Measurements from ENCODE around the gene TMEM219. TPM values are rescaled to one million over a fixed set of nuclear protein-coding genes. Genes with fewer than 3 reads are reported as not detected.

The TMEM219 gene
- total and polyA plus RNA-seq, 9 of the 15 experiments (the other 6 are each of a cell fraction or from before 2014, with no cell fraction given) = 35.3 to 62.8 (median 55.5) TPM

DNA sequence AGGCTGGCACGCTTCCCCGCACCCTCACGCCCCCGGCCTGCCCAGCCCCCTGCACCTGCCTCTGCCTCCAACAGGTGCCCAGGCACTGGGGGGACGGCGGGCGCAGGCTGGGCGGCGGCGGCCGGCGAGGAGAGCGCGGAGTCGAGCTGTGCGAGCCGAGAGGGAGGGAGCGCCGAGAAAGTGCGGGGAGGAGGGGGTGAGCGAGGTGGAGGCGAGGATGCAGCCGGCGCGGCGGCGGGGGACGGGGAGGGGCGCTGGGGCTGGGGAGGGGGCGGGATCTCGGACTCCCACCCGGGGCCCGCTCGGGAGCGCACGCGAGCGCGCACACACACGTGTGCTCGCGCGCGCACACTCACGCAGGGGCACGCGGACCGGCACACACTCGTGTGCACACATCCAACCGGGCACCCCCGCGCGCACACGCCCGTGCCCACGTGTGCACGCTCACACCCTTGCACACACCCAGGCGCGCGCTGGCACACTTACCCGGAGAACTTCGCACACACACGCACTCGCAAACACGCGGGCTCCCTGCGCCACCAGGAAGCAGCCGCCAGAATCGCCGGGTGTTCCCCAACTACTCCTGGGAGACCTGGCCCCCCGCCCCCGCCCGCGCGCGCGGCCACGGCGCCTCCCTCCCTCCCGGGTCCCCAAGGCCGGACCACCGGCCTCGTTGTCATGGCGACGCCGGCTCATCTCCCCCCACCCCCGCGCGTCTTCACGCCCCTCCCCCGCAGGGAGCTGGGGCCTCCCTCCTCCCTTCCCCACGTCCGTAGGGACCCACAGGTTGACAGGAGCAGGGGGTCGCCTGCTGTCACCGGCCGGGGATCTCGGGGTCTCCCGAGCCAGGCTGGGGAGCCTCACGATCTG is 49.2 kb downstream of the TMEM219 start, which contains the start of gene DOC2A:
Gene DOC2A, minus strand, starts transcription at position 184 of the 870 bp plus-strand sequence. CDS start 805 bp downstream, outside the sequence.
- H3K9ac ChIP-seq (ENCODE audit: insufficient read depth in 1 of 2, low read depth in 2 of 2, low read length in 2 of 2) = peak within 1 kb of the TSS in 1 of 2 experiments; percentile 82; a peak in 2 of 4 replicates
- TF ChIP-seq, protein P1, sequence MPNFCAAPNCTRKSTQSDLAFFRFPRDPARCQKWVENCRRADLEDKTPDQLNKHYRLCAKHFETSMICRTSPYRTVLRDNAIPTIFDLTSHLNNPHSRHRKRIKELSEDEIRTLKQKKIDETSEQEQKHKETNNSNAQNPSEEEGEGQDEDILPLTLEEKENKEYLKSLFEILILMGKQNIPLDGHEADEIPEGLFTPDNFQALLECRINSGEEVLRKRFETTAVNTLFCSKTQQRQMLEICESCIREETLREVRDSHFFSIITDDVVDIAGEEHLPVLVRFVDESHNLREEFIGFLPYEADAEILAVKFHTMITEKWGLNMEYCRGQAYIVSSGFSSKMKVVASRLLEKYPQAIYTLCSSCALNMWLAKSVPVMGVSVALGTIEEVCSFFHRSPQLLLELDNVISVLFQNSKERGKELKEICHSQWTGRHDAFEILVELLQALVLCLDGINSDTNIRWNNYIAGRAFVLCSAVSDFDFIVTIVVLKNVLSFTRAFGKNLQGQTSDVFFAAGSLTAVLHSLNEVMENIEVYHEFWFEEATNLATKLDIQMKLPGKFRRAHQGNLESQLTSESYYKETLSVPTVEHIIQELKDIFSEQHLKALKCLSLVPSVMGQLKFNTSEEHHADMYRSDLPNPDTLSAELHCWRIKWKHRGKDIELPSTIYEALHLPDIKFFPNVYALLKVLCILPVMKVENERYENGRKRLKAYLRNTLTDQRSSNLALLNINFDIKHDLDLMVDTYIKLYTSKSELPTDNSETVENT (CRISPR knock-in tag; IDR thresholded peaks at IDR 0.05) = no peak
- no peak for TF ChIP-seq NFE2 (IDR thresholded peaks at IDR 0.05; ENCODE audit: low read depth)
- TF ChIP-seq, protein P2, sequence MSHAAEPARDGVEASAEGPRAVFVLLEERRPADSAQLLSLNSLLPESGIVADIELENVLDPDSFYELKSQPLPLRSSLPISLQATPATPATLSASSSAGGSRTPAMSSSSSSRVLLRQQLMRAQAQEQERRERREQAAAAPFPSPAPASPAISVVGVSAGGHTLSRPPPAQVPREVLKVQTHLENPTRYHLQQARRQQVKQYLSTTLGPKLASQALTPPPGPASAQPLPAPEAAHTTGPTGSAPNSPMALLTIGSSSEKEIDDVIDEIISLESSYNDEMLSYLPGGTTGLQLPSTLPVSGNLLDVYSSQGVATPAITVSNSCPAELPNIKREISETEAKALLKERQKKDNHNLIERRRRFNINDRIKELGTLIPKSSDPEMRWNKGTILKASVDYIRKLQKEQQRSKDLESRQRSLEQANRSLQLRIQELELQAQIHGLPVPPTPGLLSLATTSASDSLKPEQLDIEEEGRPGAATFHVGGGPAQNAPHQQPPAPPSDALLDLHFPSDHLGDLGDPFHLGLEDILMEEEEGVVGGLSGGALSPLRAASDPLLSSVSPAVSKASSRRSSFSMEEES (CRISPR knock-in tag; IDR thresholded peaks at IDR 0.05) = no peak
- no peak for TF ChIP-seq POLR3G (IDR thresholded peaks at IDR 0.05; ENCODE audit: extremely low read depth, insufficient read length, insufficient replicate concordance)
- no peak for TF ChIP-seq POLR2AphosphoS2 (IDR thresholded peaks at IDR 0.05; ENCODE audit: low read length)
- TF ChIP-seq TCF7L2 (IDR thresholded peaks at IDR 0.05; ENCODE audit: low read depth, low read length) = no peak
- TF ChIP-seq, protein P3, sequence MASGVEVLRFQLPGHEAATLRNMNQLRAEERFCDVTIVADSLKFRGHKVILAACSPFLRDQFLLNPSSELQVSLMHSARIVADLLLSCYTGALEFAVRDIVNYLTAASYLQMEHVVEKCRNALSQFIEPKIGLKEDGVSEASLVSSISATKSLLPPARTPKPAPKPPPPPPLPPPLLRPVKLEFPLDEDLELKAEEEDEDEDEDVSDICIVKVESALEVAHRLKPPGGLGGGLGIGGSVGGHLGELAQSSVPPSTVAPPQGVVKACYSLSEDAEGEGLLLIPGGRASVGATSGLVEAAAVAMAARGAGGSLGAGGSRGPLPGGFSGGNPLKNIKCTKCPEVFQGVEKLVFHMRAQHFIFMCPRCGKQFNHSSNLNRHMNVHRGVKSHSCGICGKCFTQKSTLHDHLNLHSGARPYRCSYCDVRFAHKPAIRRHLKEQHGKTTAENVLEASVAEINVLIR (CRISPR knock-in tag; IDR thresholded peaks at IDR 0.05) = no peak
- TF ChIP-seq, protein P4, sequence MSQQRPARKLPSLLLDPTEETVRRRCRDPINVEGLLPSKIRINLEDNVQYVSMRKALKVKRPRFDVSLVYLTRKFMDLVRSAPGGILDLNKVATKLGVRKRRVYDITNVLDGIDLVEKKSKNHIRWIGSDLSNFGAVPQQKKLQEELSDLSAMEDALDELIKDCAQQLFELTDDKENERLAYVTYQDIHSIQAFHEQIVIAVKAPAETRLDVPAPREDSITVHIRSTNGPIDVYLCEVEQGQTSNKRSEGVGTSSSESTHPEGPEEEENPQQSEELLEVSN (IDR thresholded peaks at IDR 0.05; ENCODE audit: borderline replicate concordance in 1 of 2, extremely low read depth in 1 of 2, insufficient read depth in 1 of 2, insufficient read length in 1 of 2, low read depth in 1 of 2, low read length in 1 of 2, poor library complexity in 1 of 2, severe bottlenecking in 1 of 2) = peak; percentile 49 to 63
- TF ChIP-seq, protein P5, sequence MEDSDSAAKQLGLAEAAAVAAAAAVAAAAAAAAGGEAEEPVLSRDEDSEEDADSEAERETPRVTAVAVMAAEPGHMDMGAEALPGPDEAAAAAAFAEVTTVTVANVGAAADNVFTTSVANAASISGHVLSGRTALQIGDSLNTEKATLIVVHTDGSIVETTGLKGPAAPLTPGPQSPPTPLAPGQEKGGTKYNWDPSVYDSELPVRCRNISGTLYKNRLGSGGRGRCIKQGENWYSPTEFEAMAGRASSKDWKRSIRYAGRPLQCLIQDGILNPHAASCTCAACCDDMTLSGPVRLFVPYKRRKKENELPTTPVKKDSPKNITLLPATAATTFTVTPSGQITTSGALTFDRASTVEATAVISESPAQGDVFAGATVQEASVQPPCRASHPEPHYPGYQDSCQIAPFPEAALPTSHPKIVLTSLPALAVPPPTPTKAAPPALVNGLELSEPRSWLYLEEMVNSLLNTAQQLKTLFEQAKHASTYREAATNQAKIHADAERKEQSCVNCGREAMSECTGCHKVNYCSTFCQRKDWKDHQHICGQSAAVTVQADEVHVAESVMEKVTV (CRISPR knock-in tag; IDR thresholded peaks at IDR 0.05) = no peak
- TF ChIP-seq EGR1 (conservative IDR thresholded peaks at IDR 0.05) = 0 out of 2 replicates have a peak, but pooled peaks have one; percentile 5

More for the DNA sequence above, 49.2 kb downstream of the TMEM219 start, which contains the start of gene DOC2A:
- Histone ChIP-seq H3K4me3 (peak within 1 kb of the TSS; percentile 27), H3K27me3 (ENCODE audit: control insufficient read depth in 2 of 2, insufficient read depth in 2 of 2, low read length in 2 of 2) (peaks cover 0 to 9% of the 10 kb centered on the region in 2 experiments; a peak in 3 of 5 replicates), H4K20me1 (replicated peaks; ENCODE audit: control insufficient read depth, insufficient read depth, low read length) (no peaks in the 10 kb centered on the region; the same call in 1 of the 2 replicates), H3K9me3 (replicated peaks; ENCODE audit: control insufficient read depth, insufficient read depth, low read depth, low read length) (no peaks in the 10 kb centered on the region), H2AFZ (ENCODE audit: low read depth, low read length) (peak within 1 kb of the TSS; percentile 51; the same call in 1 of the 2 replicates), H3K9me1 (ENCODE audit: control insufficient read depth, insufficient read depth, low read length) (no peaks in the 10 kb centered on the region), H3K27ac (ENCODE audit: extremely low read depth, low read depth, low read length) (no peak within 1 kb of the TSS), H3K4me2 (ENCODE audit: insufficient read depth, low read length) (peak within 1 kb of the TSS; percentile 32; the same call in 1 of the 2 replicates), H3K36me3 (ENCODE audit: control insufficient read depth, insufficient read depth, low read length) (no peaks in the 10 kb centered on the region), H3K4me1 (replicated peaks in 1 of 2; ENCODE audit: control insufficient read depth in 2 of 2, insufficient read depth in 2 of 2, low read length in 2 of 2) (peaks cover 0 to 50% of the 10 kb centered on the region in 2 experiments; a peak in 2 of 5 replicates), H3K79me2 (ENCODE audit: control insufficient read depth, insufficient read depth, low read length) (no peaks in the 10 kb centered on the region)
- ChIA-PET POLR2A (no interaction called here), CTCF (ENCODE audit: low intra/inter-chr PET ratio) (no interaction called here)
- peak in 2 of 4 experiments; percentile 68 to 74 for DNase-seq (ENCODE audit: extremely low read depth in 1 of 4, low spot score in 3 of 4)
- WGBS (ENCODE audit: insufficient coverage, low coverage, missing lambda C conversion rate) = 3% methylated on average over 39 of the region's 99 CpGs
- intact Hi-C loops (cut with micrococcal nuclease) (no loop called here), in situ Hi-C loops (cut with MboI) (no loop called here)
- BruUV-seq (replicated peaks) = no TSS peak
- no peak for FAIRE-seq
- ATAC-seq = peak; percentile 70
